Esophagus muscularis mucosa (tissue), 4 donors: Measurements from ENCODE around the gene NMUR2. TPM values are rescaled to one million over a fixed set of nuclear protein-coding genes. Genes with fewer than 3 reads are reported as not detected.

ENCODE experiments used
- DNase-seq: peaks from one replicate; pipeline ENCODE4 v3.0.0-alpha.2; 2017; ENCODE audit errors: extremely low spot score
- H3K27ac ChIP-seq, 4 donors: fragments of 200-600 bp; sonication (generic); replicated peaks in 1 of 4; 1 replicate in 3 of 4; 2 replicates in 1 of 4; pipeline ENCODE4 v1.5.1; 2016 to 2019; ENCODE audit warnings: mild to moderate bottlenecking in 1 of 4
- H3K27me3 ChIP-seq, 4 donors: fragments of 200-600 bp; sonication (generic); one replicate each; pipeline versions ENCODE4 v1.5.1 to v1.6.0; 2016 to 2019
- H3K36me3 ChIP-seq, 4 donors: fragments of 200-600 bp; sonication (generic); one replicate each; pipeline ENCODE4 v1.5.1; 2016 to 2019
- H3K4me1 ChIP-seq, 4 donors: fragments of 200-600 bp; sonication (generic); one replicate each; pipeline ENCODE4 v1.5.1; 2016 to 2019
- H3K4me3 ChIP-seq, 4 donors: fragments of 200-600 bp; sonication (generic); 1 replicate in 2 of 4; 2 replicates in 2 of 4; pipeline ENCODE4 v1.5.1; 2016 to 2019; ENCODE audit warnings: mild to moderate bottlenecking in 4 of 4, moderate library complexity in 1 of 4
- H3K9me3 ChIP-seq, 4 donors: fragments of 200-600 bp; sonication (generic); 1 replicate in 3 of 4; 2 replicates in 1 of 4; pipeline ENCODE4 v1.5.1; 2016 to 2019
- CTCF ChIP-seq, 3 experiments: fragments of 200-600 bp in 2 of 3; fragments of 450-650 bp in 1 of 3; sonication (generic) in 2 of 3; IDR thresholded peaks; one replicate each; pipeline ENCODE4 v1.5.1; 2017 to 2019; ENCODE audit warnings: antibody characterized with exemption in 3 of 3, mild to moderate bottlenecking in 2 of 3, moderate library complexity in 1 of 3
- EP300 ChIP-seq: sonication (generic); formaldehyde crosslinking; IDR thresholded peaks from one replicate; pipeline ENCODE4 v1.6.1; 2017; ENCODE audit warnings: antibody characterized with exemption
- POLR2A ChIP-seq: fragments of 450-650 bp; IDR thresholded peaks from one replicate; pipeline ENCODE4 v1.6.1; 2017; ENCODE audit warnings: antibody characterized with exemption, moderate library complexity, mild to moderate bottlenecking, low read depth
- POLR2AphosphoS5 ChIP-seq, 2 donors: sonication (generic); formaldehyde crosslinking; IDR thresholded peaks; one replicate each; pipeline ENCODE4 v1.6.1; 2017; ENCODE audit warnings: antibody characterized with exemption in 2 of 2
- WGBS: methylation state at CpG from one replicate; pipeline ENCODE4 v1.1.5; 2018; 5-methylcytosine and 5-hydroxymethylcytosine counted together
- intact Hi-C: fragments of 100-400 bp; cut with DNase I; formaldehyde crosslinking; loops from one replicate; pipeline ENCODE4 v1.15.1; 2023
- total RNA-seq, 4 donors: library from RNA; depleted of rRNA; stranded (reverse); fragments of >200 nt; gene quantifications; one replicate each; pipeline versions ENCODE4 v1.1.0 to v1.2.1, GENCODE V29; 2016

Gene NMUR2
- not detected for total RNA-seq

- Histone ChIP-seq H3K27ac (no peak within 1 kb of the TSS), H3K27me3 (no peaks in the 10 kb centered on the region), H3K9me3 (no peaks in the 10 kb centered on the region), H3K4me1 (no peaks in the 10 kb centered on the region), H3K4me3 (no peak within 1 kb of the TSS), H3K36me3 (no peaks in the 10 kb centered on the region)
- WGBS: 20% methylated on average over 7 of the region's 7 CpGs
- DNase-seq: no peak
- intact Hi-C loops: no loop called here
- TF ChIP-seq POLR2AphosphoS5 (IDR thresholded peaks at IDR 0.05) (no peak), CTCF (IDR thresholded peaks at IDR 0.05) (no peak), POLR2A (no peak), EP300 (no peak)
These were observed at the start of gene NMUR2 for GRCh38 chr5:152405145-152405544. NMUR2 (minus strand) TSS chr5:152405279; CDS start chr5:152405113, 166 bp downstream.

GRCh38 chr5:152443935-152444334 is 38.9 kb upstream of the NMUR2 start:
- Histone ChIP-seq H3K27me3 (no peaks in the 10 kb centered on the region), H3K9me3 (no peaks in the 10 kb centered on the region), H3K4me1 (no peaks in the 10 kb centered on the region), H3K4me3 (no peak overlapping the region), H3K27ac (no peak overlapping the region), H3K36me3 (no peaks in the 10 kb centered on the region)
- intact Hi-C loops: no loop called here
- no peak for DNase-seq
- TF ChIP-seq CTCF (IDR thresholded peaks at IDR 0.05) (no peak), POLR2A (no peak), POLR2AphosphoS5 (IDR thresholded peaks at IDR 0.05) (no peak), EP300 (no peak)
- WGBS: 79% methylated on average over 2 of the region's 2 CpGs

GRCh38 chr5:152439791-152440190 is 34.7 kb upstream of the NMUR2 start:
- DNase-seq: no peak
- Histone ChIP-seq H3K36me3 (no peaks in the 10 kb centered on the region), H3K4me3 (no peak overlapping the region), H3K9me3 (no peaks in the 10 kb centered on the region), H3K4me1 (no peaks in the 10 kb centered on the region), H3K27me3 (no peaks in the 10 kb centered on the region), H3K27ac (no peak overlapping the region)
- intact Hi-C loops: no loop called here
- TF ChIP-seq POLR2A (no peak), CTCF (IDR thresholded peaks at IDR 0.05) (no peak), EP300 (no peak), POLR2AphosphoS5 (IDR thresholded peaks at IDR 0.05) (no peak)
- WGBS: 53% methylated on average over 3 of the region's 3 CpGs

GRCh38 chr5:152437866-152438265 is 32.8 kb upstream of the NMUR2 start:
- H3K4me1 ChIP-seq: no peaks in the 10 kb centered on the region
- WGBS: 70% methylated on average over 3 of the region's 3 CpGs
- no peaks in the 10 kb centered on the region for H3K36me3 ChIP-seq
- intact Hi-C loops: no loop called here
- DNase-seq: no peak
- no peak overlapping the region for H3K27ac ChIP-seq
- H3K4me3 ChIP-seq: no peak overlapping the region
- no peaks in the 10 kb centered on the region for H3K9me3 ChIP-seq
- no peak for TF ChIP-seq POLR2AphosphoS5 (IDR thresholded peaks at IDR 0.05)
- no peak for TF ChIP-seq CTCF (IDR thresholded peaks at IDR 0.05)
- TF ChIP-seq POLR2A: no peak
- no peak for TF ChIP-seq EP300
- H3K27me3 ChIP-seq: no peaks in the 10 kb centered on the region

GRCh38 chr5:152427721-152428120 is 22.6 kb upstream of the NMUR2 start:
- H3K36me3 ChIP-seq: no peaks in the 10 kb centered on the region
- H3K27ac ChIP-seq: no peak overlapping the region
- no peak overlapping the region for H3K4me3 ChIP-seq
- intact Hi-C loops: no loop called here
- no peaks in the 10 kb centered on the region for H3K27me3 ChIP-seq
- no peaks in the 10 kb centered on the region for H3K9me3 ChIP-seq
- no peaks in the 10 kb centered on the region for H3K4me1 ChIP-seq
- no peak for TF ChIP-seq EP300
- TF ChIP-seq POLR2AphosphoS5 (IDR thresholded peaks at IDR 0.05): no peak
- TF ChIP-seq CTCF (IDR thresholded peaks at IDR 0.05): no peak
- DNase-seq: no peak
- WGBS: 55% methylated on average over 3 of the region's 3 CpGs
